Measurements from ENCODE around the gene TAS2R7.

DNA sequence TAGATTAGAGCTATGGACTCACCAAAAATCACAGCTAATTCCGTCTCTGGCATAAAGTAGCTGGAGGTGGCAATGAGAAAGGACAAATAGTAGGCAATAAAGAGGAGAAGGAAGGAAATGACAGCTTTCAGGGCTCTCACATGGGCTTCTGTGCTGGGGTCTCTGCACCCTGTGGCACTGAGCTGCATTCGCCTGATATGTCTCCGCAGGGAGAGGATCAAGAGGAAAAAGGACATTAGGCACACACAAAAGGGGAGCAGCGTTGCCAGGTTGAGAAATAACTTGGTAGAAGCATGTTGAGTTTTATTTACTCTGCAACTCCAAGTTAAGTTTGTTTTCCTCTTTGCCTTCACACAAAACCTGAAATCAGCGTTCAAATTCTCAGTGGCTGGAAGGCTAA lies 686 bp downstream of the TAS2R7 start:
- no peak for TF ChIP-seq EZH2 (IDR thresholded peaks at IDR 0.05; ENCODE audit: borderline replicate concordance, insufficient read depth, low read depth, low read length, poor library complexity, severe bottlenecking)
- TF ChIP-seq, protein P1, sequence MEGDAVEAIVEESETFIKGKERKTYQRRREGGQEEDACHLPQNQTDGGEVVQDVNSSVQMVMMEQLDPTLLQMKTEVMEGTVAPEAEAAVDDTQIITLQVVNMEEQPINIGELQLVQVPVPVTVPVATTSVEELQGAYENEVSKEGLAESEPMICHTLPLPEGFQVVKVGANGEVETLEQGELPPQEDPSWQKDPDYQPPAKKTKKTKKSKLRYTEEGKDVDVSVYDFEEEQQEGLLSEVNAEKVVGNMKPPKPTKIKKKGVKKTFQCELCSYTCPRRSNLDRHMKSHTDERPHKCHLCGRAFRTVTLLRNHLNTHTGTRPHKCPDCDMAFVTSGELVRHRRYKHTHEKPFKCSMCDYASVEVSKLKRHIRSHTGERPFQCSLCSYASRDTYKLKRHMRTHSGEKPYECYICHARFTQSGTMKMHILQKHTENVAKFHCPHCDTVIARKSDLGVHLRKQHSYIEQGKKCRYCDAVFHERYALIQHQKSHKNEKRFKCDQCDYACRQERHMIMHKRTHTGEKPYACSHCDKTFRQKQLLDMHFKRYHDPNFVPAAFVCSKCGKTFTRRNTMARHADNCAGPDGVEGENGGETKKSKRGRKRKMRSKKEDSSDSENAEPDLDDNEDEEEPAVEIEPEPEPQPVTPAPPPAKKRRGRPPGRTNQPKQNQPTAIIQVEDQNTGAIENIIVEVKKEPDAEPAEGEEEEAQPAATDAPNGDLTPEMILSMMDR (IDR thresholded peaks at IDR 0.05) = no peak
